Tibial artery (tissue), 4 donors: ENCODE data around the gene CYFIP2.
"Not testable (repeated sequence)": the region's sequence is repeated elsewhere in the genome, so short reads cannot be mapped to it uniquely, and the experiment has no call there.

Experiments used
- DNase-seq, 2 donors: peaks; one replicate each; pipeline ENCODE4 v3.0.0-alpha.2; 2019
- H3K27ac ChIP-seq, 2 donors: fragments of 200-600 bp; sonication (generic) in 1 of 2; 1 replicate in 1 of 2; 2 replicates in 1 of 2; pipeline ENCODE4 v1.5.1; 2018 to 2019; ENCODE audit warnings: mild to moderate bottlenecking in 1 of 2
- H3K27me3 ChIP-seq, 2 donors: fragments of 200-600 bp; sonication (generic) in 1 of 2; one replicate each; pipeline versions ENCODE4 v1.5.1 to v1.6.0; 2016 to 2019
- H3K36me3 ChIP-seq, 3 donors: fragments of 200-600 bp; sonication (generic) in 2 of 3; one replicate each; pipeline ENCODE4 v1.5.1; 2016 to 2019; ENCODE audit warnings: mild to moderate bottlenecking in 2 of 3
- H3K4me1 ChIP-seq, 4 donors: fragments of 200-600 bp; sonication (generic) in 2 of 4; 1 replicate in 3 of 4; 2 replicates in 1 of 4; pipeline ENCODE4 v1.5.1; 2016 to 2019
- H3K4me3 ChIP-seq, 2 donors: fragments of 200-600 bp; sonication (generic) in 1 of 2; 1 replicate in 1 of 2; 2 replicates in 1 of 2; pipeline ENCODE4 v1.5.1; 2018 to 2019; ENCODE audit warnings: mild to moderate bottlenecking in 2 of 2
- H3K9me3 ChIP-seq, 3 donors: fragments of 200-600 bp; sonication (generic) in 1 of 3; one replicate each; pipeline ENCODE4 v1.5.1; 2016 to 2019
- intact Hi-C: fragments of 100-400 bp; cut with DNase I; formaldehyde crosslinking; loops from one replicate; pipeline ENCODE4 v1.15.0; 2023; ENCODE audit warnings: low total_unique reads
- TF ChIP-seq, protein P1 (sequence below), 2 experiments: fragments of 200-600 bp in 1 of 2; fragments of 450-650 bp in 1 of 2; IDR thresholded peaks; one replicate each; pipeline ENCODE4 v1.5.1; 2017 to 2019; ENCODE audit warnings: antibody characterized with exemption in 2 of 2, mild to moderate bottlenecking in 1 of 2, moderate library complexity in 1 of 2

Gene CYFIP2

DNA sequence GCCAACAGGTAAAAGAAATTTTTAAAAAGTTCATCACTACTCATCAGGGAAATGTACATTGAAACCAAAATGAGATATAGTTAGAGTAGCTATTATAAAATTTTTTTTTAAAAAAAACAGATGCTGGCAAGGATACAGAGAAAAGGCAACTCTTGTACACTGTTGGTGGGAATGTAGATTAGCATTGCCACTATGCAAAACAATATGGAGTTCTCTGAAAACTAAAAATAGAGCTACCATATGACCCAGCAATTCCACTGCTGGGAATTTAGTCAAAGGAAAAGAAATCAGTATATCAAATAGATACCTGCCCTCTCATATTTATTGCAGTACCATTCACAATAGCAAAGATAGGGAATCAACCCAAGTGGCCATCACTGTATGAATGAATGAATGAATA is 149.9 kb downstream of the CYFIP2 start:
- Histone ChIP-seq H3K4me3 (no peak overlapping the region), H3K4me1 (no peaks in the 10 kb centered on the region), H3K27me3 (no peaks in the 10 kb centered on the region), H3K27ac (no peak overlapping the region), H3K9me3 (no peaks in the 10 kb centered on the region), H3K36me3 (no peaks in the 10 kb centered on the region)
- DNase-seq: no peak
- intact Hi-C loops: no loop called here
- TF ChIP-seq, protein P1, sequence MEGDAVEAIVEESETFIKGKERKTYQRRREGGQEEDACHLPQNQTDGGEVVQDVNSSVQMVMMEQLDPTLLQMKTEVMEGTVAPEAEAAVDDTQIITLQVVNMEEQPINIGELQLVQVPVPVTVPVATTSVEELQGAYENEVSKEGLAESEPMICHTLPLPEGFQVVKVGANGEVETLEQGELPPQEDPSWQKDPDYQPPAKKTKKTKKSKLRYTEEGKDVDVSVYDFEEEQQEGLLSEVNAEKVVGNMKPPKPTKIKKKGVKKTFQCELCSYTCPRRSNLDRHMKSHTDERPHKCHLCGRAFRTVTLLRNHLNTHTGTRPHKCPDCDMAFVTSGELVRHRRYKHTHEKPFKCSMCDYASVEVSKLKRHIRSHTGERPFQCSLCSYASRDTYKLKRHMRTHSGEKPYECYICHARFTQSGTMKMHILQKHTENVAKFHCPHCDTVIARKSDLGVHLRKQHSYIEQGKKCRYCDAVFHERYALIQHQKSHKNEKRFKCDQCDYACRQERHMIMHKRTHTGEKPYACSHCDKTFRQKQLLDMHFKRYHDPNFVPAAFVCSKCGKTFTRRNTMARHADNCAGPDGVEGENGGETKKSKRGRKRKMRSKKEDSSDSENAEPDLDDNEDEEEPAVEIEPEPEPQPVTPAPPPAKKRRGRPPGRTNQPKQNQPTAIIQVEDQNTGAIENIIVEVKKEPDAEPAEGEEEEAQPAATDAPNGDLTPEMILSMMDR (IDR thresholded peaks at IDR 0.05): no peak

DNA sequence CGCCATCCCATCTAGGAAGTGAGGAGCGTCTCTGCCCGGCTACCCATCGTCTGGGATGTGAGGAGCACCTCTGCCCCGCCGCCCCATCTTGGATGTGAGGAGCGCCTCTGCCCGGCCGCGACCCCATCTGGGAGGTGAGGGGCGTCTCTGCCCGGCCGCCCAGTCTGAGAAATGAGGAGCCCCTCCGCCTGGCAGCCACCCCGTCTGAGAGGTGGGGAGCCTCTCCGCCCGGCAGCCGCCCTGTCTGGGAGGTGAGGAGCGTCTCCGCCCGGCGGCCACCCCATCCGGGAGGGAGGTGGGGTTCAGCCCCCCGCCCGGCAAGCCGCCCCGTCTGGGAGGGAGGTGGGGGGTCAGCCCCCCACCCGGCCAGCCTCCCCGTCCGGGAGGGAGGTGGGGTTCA is 153.6 kb downstream of the CYFIP2 start:
- H3K27me3 ChIP-seq, H3K4me1 ChIP-seq, H3K4me3 ChIP-seq, H3K9me3 ChIP-seq, intact Hi-C loops, H3K27ac ChIP-seq, DNase-seq, H3K36me3 ChIP-seq: not testable (repeated sequence)

DNA sequence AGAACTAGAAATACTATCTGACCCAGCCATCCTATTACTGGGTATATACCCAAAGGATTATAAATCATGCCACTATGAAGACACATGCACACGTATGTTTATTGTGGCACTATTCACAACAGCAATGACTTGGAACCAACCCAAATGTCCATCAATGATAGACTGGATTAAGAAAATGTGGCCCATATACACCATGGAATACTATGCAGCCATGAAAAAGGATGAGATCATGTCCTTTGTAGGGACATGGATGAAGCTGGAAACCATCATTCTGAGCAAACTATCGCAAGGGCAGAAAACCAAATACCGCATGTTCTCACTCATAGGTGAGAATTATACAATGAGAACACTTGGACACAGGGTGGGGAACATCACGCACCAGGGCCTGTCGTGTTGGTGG is 164.0 kb downstream of the CYFIP2 start:
- H3K27ac ChIP-seq, H3K27me3 ChIP-seq, H3K4me1 ChIP-seq, H3K9me3 ChIP-seq, H3K36me3 ChIP-seq, DNase-seq, H3K4me3 ChIP-seq: not testable (repeated sequence)
- intact Hi-C loops: loop anchor here (5.0 kb wide), 1 partner anchor 287 kb away; no protein-coding TSS in a partner anchor

DNA sequence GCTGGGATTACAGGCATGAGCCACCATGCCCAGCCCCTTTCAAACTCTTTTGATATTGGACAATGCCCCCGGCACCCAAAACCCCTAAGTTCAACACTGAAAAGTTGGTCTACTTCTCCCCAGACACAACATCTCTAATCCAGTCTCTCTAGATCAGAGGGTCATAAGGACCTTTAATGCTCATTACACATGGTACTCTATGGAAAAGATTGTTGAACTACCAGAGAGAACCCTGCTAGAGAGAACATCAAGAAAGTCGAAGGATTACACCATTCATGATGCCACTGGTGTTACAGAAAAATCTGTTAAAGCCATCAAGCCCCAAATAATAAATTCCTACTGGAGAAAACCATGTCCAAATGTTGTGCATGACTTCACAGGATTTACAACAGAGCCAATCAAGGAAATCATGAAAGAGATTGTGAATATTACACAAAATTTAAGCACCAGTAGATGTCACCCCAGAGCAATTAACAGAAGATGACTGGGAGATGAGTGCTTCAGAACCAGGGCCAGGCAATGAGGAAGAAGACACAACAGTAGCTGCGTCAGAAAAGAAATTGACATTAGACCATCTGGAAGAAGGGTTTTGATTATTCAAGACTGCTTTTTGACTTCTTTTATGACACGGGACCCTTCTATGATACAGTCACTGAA is 165.7 kb downstream of the CYFIP2 start:
- intact Hi-C loops: loop anchor here (5.0 kb wide), 1 partner anchor 286 kb away; no protein-coding TSS in a partner anchor
- Histone ChIP-seq H3K4me1 (no peaks in the 10 kb centered on the region), H3K27me3 (no peaks in the 10 kb centered on the region), H3K36me3 (no peaks in the 10 kb centered on the region), H3K27ac (no peak overlapping the region), H3K4me3 (no peak overlapping the region), H3K9me3 (no peaks in the 10 kb centered on the region)
- DNase-seq: no peak
- TF ChIP-seq, protein P1 (IDR thresholded peaks at IDR 0.05): peak; percentile 42 to 64

DNA sequence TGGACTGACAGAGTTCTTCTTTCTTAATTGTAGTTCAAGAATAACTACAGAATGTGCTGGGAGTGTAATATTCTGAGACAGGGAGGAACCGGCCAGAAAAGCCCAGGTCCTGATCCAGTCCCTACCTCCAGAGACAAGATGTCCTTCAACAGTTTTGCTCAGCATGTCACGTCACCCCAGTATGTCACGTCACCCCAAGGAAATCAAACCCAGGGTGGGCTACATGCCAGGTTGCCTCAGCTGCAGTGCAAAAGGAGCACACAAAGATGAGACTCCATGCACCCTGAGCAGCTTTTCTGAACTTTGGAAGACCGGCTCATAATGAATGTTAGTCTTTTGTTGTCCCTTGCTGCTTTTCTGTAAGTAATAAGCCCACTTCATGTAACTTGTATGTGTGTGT is 168.2 kb downstream of the CYFIP2 start:
- intact Hi-C loops: loop anchor here (5.0 kb wide), 1 partner anchor 283 kb away; no protein-coding TSS in a partner anchor

DNA sequence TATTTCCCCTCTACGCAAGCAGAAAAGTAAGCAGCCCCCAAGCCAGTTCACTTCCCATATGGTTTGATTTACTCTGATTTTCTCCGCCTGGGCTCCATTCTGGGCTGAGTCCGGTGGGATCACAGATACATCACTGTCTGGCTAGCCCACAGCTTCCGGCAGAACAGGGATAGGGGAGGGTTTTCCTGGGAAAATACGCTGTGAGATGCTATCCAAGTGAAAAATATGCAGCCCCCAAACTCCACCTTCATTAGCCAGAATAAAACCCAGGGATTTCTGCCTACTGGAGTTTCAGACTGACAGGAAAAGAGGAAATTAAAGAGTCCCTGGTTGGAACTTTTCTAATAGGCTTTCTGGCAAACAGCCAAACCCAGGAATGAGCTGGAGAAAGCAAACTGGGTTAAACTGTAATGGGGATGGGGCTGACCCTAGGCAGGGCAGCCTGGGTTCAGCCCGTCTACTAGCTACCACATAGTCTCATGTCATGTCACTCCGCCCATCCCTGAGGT is 177.2 kb downstream of the CYFIP2 start:
- H3K27ac ChIP-seq: no peak overlapping the region
- TF ChIP-seq, protein P1 (IDR thresholded peaks at IDR 0.05): no peak
- no peaks in the 10 kb centered on the region for H3K27me3 ChIP-seq
- H3K4me1 ChIP-seq: no peaks in the 10 kb centered on the region
- no peak overlapping the region for H3K4me3 ChIP-seq
- H3K9me3 ChIP-seq: no peaks in the 10 kb centered on the region
- no peaks in the 10 kb centered on the region for H3K36me3 ChIP-seq
- no peak for DNase-seq
- intact Hi-C loops: no loop called here

More for the DNA sequence above, 168.2 kb downstream of the CYFIP2 start:
- Histone ChIP-seq H3K9me3 (no peaks in the 10 kb centered on the region), H3K4me1 (no peaks in the 10 kb centered on the region), H3K4me3 (no peak overlapping the region), H3K27me3 (no peaks in the 10 kb centered on the region), H3K27ac (no peak overlapping the region), H3K36me3 (no peaks in the 10 kb centered on the region)
- TF ChIP-seq, protein P1 (IDR thresholded peaks at IDR 0.05): no peak
- DNase-seq: no peak
